LNCaP clone FGC (cell line): ENCODE measurements around the gene C4orf54.

Source experiments
- DNase-seq: peaks from one replicate; pipeline ENCODE4 v3.0.0-alpha.2; 2011; ENCODE audit warnings: low read depth
- H3K4me3 ChIP-seq: 2 replicates; pipeline ENCODE4 v1.5.1; 2011; ENCODE audit warnings: mild to moderate bottlenecking, low read depth, low read length, control low read depth
- CTCF ChIP-seq: IDR thresholded peaks from 2 replicates; pipeline ENCODE4 v1.5.1; 2012; ENCODE audit warnings: mild to moderate bottlenecking; ENCODE audit not compliant: control insufficient read depth, insufficient read depth; ENCODE audit errors: extremely low read depth

The C4orf54 gene

DNA sequence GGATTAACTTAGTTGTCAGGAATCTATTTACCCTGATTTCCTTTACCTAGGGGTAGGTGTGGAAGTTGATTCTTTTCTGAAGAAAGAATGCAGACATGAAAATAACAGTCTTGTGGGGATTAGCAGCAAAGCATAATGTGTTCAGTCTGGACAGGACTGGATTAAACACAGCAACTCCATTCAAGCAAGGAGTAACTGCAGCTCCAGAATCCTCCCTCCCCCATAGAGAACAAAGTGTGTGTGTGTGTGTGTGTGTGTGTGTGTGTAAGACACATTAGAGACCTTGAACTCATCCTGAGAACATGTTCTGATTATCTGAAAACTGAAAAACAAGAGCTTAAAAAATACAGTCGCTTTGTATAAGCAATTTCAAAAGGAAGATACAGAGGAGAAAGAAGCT, 9.3 kb downstream of the C4orf54 start:
- H3K4me3 ChIP-seq: no peak overlapping the region
- DNase-seq: no peak
- no peak for TF ChIP-seq CTCF

DNA sequence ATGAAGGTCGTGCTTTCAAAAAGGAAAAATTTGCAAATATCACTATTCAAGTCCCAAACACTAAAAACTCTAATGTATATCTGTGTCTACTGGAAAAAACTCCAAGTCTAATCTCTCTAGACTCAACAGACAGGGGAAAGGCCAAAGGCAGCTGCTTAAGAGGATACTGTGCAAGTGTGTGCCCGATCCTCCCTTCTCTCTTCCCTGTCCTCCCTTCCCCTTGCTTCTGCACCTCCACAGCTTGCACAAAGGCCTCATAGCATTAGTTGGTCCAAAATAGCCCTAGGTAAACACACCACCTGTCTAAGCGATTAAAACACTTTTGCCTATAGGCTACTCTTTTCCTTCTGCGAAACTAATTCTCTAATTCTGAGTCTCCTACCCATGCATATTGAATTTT, 10.6 kb downstream of the C4orf54 start:
- H3K4me3 ChIP-seq: no peak overlapping the region
- no peak for TF ChIP-seq CTCF
- DNase-seq: no peak

GRCh38 chr4:99645638-99646037, 12.0 kb downstream of the C4orf54 start:
- no peak overlapping the region for H3K4me3 ChIP-seq
- DNase-seq: no peak
- no peak for TF ChIP-seq CTCF

DNA sequence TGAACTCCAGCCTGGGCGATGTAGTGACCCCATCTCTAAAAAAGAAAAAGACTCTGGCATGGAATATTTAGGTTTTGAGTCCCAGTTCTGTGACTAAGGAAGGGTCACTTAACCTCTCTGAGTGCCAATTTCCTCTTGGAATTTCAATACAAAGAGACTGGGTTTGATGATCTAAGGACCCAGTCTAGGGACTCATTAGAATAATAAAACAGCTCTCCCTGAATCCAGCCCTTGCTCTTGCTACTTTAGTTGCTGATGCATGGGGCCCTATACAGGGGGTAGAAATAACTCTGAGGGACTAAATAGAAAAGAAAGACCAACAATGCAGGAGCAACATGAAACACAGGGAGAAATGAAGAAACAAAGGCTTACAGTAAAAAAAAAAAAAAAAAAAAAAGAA, 12.6 kb downstream of the C4orf54 start:
- H3K4me3 ChIP-seq: no peak overlapping the region
- TF ChIP-seq CTCF: no peak
- DNase-seq: no peak

- no peak for DNase-seq
- no peak for TF ChIP-seq CTCF
- no peak overlapping the region for H3K4me3 ChIP-seq
Measured at GRCh38 chr4:99644453-99644852, 13.2 kb downstream of the C4orf54 start.

GRCh38 chr4:99642725-99643489, 14.7 kb downstream of the C4orf54 start:
- no peak for DNase-seq
- no peak for TF ChIP-seq CTCF
- no peak overlapping the region for H3K4me3 ChIP-seq

DNA sequence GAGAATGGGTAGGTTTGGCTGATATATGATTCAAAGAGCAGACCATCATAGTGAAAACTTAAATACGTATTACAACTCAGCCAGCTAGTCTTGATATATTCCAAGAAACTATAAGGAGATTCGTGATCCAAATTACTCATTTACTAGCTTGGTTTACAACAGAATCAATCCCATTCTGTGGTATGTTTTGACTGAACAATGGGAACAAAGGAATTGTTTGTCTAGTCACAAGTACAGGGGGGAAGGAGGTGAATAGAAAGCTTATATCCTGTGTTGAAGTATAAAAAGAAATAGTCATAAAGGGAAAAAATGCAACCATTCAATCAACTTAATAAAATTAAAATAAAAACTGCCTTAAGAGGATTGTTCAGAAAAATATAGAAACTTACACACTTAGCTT, 17.0 kb downstream of the C4orf54 start:
- no peak overlapping the region for H3K4me3 ChIP-seq
- no peak for TF ChIP-seq CTCF
- no peak for DNase-seq
